ENCODE results near the gene MT2A. TPM values are rescaled to one million over a fixed set of nuclear protein-coding genes. Genes with fewer than 3 reads are reported as not detected.

The MT2A gene
- total RNA-seq, 4 donors from 2014 or later, result 27.0 to 528 (median 116) TPM

GRCh38 chr16:56641166-56641565 is 32.8 kb downstream of the MT2A start:
- H3K4me1 ChIP-seq, result peaks cover 13 to 39% (median 32%) of the 10 kb centered on the region in 4 donors
- DNase-seq (ENCODE audit: extremely low spot score), result no peak
- TF ChIP-seq EP300 (IDR thresholded peaks at IDR 0.05), result no peak
- TF ChIP-seq POLR2A (IDR thresholded peaks at IDR 0.05; ENCODE audit: low read depth), result no peak
- TF ChIP-seq POLR2AphosphoS5 (IDR thresholded peaks at IDR 0.05), result no peak
- TF ChIP-seq, protein P1, sequence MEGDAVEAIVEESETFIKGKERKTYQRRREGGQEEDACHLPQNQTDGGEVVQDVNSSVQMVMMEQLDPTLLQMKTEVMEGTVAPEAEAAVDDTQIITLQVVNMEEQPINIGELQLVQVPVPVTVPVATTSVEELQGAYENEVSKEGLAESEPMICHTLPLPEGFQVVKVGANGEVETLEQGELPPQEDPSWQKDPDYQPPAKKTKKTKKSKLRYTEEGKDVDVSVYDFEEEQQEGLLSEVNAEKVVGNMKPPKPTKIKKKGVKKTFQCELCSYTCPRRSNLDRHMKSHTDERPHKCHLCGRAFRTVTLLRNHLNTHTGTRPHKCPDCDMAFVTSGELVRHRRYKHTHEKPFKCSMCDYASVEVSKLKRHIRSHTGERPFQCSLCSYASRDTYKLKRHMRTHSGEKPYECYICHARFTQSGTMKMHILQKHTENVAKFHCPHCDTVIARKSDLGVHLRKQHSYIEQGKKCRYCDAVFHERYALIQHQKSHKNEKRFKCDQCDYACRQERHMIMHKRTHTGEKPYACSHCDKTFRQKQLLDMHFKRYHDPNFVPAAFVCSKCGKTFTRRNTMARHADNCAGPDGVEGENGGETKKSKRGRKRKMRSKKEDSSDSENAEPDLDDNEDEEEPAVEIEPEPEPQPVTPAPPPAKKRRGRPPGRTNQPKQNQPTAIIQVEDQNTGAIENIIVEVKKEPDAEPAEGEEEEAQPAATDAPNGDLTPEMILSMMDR (IDR thresholded peaks at IDR 0.05), result no peak
- H3K27ac ChIP-seq (replicated peaks in 1 of 4), result no peak overlapping the region
- 86% methylated on average over 2 of the region's 2 CpGs for WGBS
- intact Hi-C loops (cut with DNase I), result no loop called here
- no peaks in the 10 kb centered on the region for H3K9me3 ChIP-seq
- H3K27me3 ChIP-seq, result peaks cover 0 to 99% (median 11%) of the 10 kb centered on the region in 4 donors
- H3K36me3 ChIP-seq, result no peaks in the 10 kb centered on the region
- no peak overlapping the region for H3K4me3 ChIP-seq

DNA sequence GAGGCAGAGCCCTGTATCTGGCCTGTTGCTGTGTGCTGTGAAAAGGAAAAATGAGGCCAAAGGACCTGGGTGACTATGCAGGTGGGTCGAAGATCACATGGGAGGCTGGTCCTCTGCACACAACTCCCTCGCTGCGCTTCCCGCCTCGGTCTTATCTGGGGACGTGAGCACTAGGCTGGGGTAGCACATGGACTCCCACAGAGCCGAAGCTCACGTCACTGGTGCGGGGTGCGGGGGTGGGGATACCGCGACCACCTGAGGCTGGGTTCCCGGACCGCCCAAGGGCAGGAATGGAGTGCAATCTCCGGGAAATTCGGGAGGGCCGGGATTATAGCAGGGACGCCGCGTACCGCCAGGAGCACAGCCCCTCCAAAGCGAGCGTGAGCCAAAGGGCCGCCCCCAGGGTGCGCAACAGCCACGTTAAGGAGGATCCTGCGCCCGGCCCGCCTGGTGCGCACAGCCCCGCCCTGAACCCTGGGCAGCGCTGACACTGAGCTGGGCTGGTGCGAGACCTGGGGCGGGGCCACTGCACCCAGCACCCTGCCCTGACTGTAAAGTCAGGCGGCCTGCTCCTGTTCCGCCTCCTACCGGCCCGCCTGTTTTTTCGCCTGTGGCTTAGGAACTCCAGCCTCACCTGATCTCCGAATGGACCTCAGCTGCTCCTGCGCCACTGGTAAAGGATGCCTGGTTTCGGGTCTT is 34.8 kb downstream of the MT2A start:
- Histone ChIP-seq H3K27ac (replicated peaks in 1 of 4) (peak overlapping the region; percentile 4 to 40 (median 12)), H3K4me1 (peaks cover 11 to 29% (median 25%) of the 10 kb centered on the region in 4 donors), H3K4me3 (peak overlapping the region; percentile 38 to 55 (median 42)), H3K36me3 (no peaks in the 10 kb centered on the region), H3K27me3 (peaks cover 0 to 98% (median 7%) of the 10 kb centered on the region in 4 donors), H3K9me3 (no peaks in the 10 kb centered on the region)
- intact Hi-C loops (cut with DNase I), result no loop called here
- TF ChIP-seq POLR2AphosphoS5 (IDR thresholded peaks at IDR 0.05) (peak; percentile 35 to 54), POLR2A (IDR thresholded peaks at IDR 0.05; ENCODE audit: low read depth) (no peak), EP300 (IDR thresholded peaks at IDR 0.05) (peak; percentile 88)
- TF ChIP-seq, protein P1 (IDR thresholded peaks at IDR 0.05), result peak; percentile 37 to 48 (median 39)
- DNase-seq (ENCODE audit: extremely low spot score), result no peak
- 23% methylated on average over 26 of the region's 42 CpGs for WGBS

DNA sequence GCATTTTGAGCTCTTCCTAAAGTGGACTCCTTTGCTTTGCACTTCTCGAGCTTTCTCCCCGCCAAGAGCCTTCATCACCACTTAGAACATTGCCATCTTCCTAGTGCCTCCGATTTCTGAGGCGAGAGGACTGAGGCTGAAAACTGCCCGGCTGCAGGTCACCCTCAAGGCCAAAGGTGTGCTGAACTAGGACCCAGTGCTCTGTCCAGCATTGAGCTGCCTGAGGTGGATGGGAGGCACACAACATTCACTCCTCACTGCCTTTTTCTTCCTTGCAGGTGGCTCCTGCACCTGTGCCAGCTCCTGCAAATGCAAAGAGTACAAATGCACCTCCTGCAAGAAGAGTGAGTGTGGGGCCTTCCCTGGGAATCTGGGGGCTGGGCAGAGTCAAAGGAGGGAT is 35.4 kb downstream of the MT2A start:
- TF ChIP-seq POLR2A (IDR thresholded peaks at IDR 0.05; ENCODE audit: low read depth) (no peak), POLR2AphosphoS5 (IDR thresholded peaks at IDR 0.05) (no peak), EP300 (IDR thresholded peaks at IDR 0.05) (no peak)
- TF ChIP-seq, protein P1 (IDR thresholded peaks at IDR 0.05), result no peak
- H3K4me1 ChIP-seq, result peaks cover 5 to 23% (median 19%) of the 10 kb centered on the region in 4 donors
- intact Hi-C loops (cut with DNase I), result no loop called here
- no peak for DNase-seq (ENCODE audit: extremely low spot score)
- no peak overlapping the region for H3K27ac ChIP-seq (replicated peaks in 1 of 4)
- H3K36me3 ChIP-seq, result no peaks in the 10 kb centered on the region
- H3K27me3 ChIP-seq, result peaks cover 0 to 98% (median 5%) of the 10 kb centered on the region in 4 donors
- WGBS, result 58% methylated on average over 5 of the region's 5 CpGs
- H3K9me3 ChIP-seq, result no peaks in the 10 kb centered on the region
- H3K4me3 ChIP-seq, result peak overlapping the region; percentile 38 to 55 (median 42)

DNA sequence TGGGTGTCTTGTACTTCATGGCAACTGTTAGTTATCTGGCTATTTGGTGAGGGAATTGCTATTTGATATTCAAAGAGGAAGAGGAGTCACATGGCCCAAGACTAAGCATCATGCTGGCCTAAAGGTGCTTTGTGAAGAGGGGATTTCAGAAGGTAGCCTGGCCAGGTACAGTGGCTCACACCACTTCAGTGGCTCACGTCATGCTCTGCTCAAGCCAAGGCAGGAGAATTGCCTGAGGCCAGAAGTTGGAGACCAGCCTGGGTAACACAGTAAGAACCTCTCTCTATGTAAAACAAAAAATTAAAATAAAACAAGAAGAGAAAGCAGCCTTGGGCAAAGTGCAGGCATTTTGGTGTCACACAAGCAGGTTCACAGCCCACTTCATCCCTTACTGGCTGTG is 36.9 kb downstream of the MT2A start:
- no peaks in the 10 kb centered on the region for H3K36me3 ChIP-seq
- intact Hi-C loops (cut with DNase I), result no loop called here
- H3K9me3 ChIP-seq, result no peaks in the 10 kb centered on the region

More for the DNA sequence above, 36.9 kb downstream of the MT2A start:
- TF ChIP-seq POLR2A (IDR thresholded peaks at IDR 0.05; ENCODE audit: low read depth), result no peak
- TF ChIP-seq, protein P1 (IDR thresholded peaks at IDR 0.05), result no peak
- no peak for TF ChIP-seq EP300 (IDR thresholded peaks at IDR 0.05)
- TF ChIP-seq POLR2AphosphoS5 (IDR thresholded peaks at IDR 0.05), result no peak
- WGBS, result 89% methylated on average over 1 of the region's 1 CpG
- Histone ChIP-seq H3K27ac (replicated peaks in 1 of 4) (no peak overlapping the region), H3K27me3 (peaks cover 0 to 90% (median 5%) of the 10 kb centered on the region in 4 donors), H3K4me3 (no peak overlapping the region), H3K4me1 (peaks cover 0 to 21% (median 14%) of the 10 kb centered on the region in 4 donors)
- DNase-seq (ENCODE audit: extremely low spot score), result no peak
